NCI-H128 (cell line): ENCODE results near the gene MED9.

Experiments
- DNase-seq: peaks from one replicate; lab custom pipeline; 2025; ENCODE audit not compliant: unreplicated experiment; lab: John Stamatoyannopoulos, UW

Gene MED9

GRCh38 chr17:17487998-17488397, 11.2 kb downstream of the MED9 start:
- no peak for DNase-seq

- no peak for DNase-seq
These were observed 14.3 kb downstream of the MED9 start for GRCh38 chr17:17491031-17491471.

- no peak for DNase-seq
These were observed 14.8 kb downstream of the MED9 start for GRCh38 chr17:17491546-17491988.

- DNase-seq = no peak
These were observed 15.3 kb downstream of the MED9 start for GRCh38 chr17:17492085-17492484.

GRCh38 chr17:17492571-17492970, 15.8 kb downstream of the MED9 start:
- DNase-seq = no peak

- DNase-seq = no peak
These were observed 16.6 kb downstream of the MED9 start for GRCh38 chr17:17493249-17493985.

- DNase-seq = no peak
These were observed 17.2 kb downstream of the MED9 start for GRCh38 chr17:17493986-17494466.

- no peak for DNase-seq
These were observed 17.7 kb downstream of the MED9 start for GRCh38 chr17:17494499-17494869.

GRCh38 chr17:17494870-17495535, 18.2 kb downstream of the MED9 start:
- DNase-seq = no peak

GRCh38 chr17:17495536-17496188, 18.9 kb downstream of the MED9 start:
- no peak for DNase-seq

- peak; percentile 60 for DNase-seq
These were observed 19.6 kb downstream of the MED9 start, which contains the start of gene RASD1 for GRCh38 chr17:17496189-17497064. Gene RASD1 (minus strand): TSS chr17:17496395. CDS start chr17:17496181, 214 bp downstream.

- DNase-seq = no peak
These were observed 20.5 kb downstream of the MED9 start for GRCh38 chr17:17497065-17497844.

- no peak for DNase-seq
These were observed 21.2 kb downstream of the MED9 start for GRCh38 chr17:17497845-17498520.

- DNase-seq = no peak
These were observed 22.0 kb downstream of the MED9 start for GRCh38 chr17:17498606-17499301.

GRCh38 chr17:17499402-17500145, 22.8 kb downstream of the MED9 start:
- no peak for DNase-seq

- no peak for DNase-seq
These were observed 24.3 kb downstream of the MED9 start for GRCh38 chr17:17500999-17501605.

- no peak for DNase-seq
These were observed 26.2 kb downstream of the MED9 start for GRCh38 chr17:17502741-17503565.
